HG03097 (cell line): ENCODE results near the gene BRAT1.
A peak's percentile ranks its signal among the peaks of the same experiment; 100 is the strongest.
"Not testable (repeated sequence)": the region's sequence is repeated elsewhere in the genome, so short reads cannot be mapped to it uniquely, and the experiment has no call there.

Source experiments
- ATAC-seq: cut with Tn5 transposase; IDR thresholded peaks from one replicate; pipeline ENCODE4 v1.9.1; 2021; ENCODE audit not compliant: unreplicated experiment, low FRiP score

Gene BRAT1

GRCh38 chr7:2540133-2540532 lies 15.2 kb downstream of the BRAT1 start:
- ATAC-seq = no peak

- ATAC-seq = no peak
Observed at GRCh38 chr7:2539031-2539911, 16.1 kb downstream of the BRAT1 start.

GRCh38 chr7:2537981-2538851 lies 17.1 kb downstream of the BRAT1 start:
- ATAC-seq = no peak

GRCh38 chr7:2535872-2536627 lies 19.3 kb downstream of the BRAT1 start:
- not testable (repeated sequence) for ATAC-seq

- ATAC-seq = not testable (repeated sequence)
Observed at GRCh38 chr7:2534214-2534613, 21.1 kb downstream of the BRAT1 start.

- ATAC-seq = not testable (repeated sequence)
Observed at GRCh38 chr7:2533566-2533965, 21.8 kb downstream of the BRAT1 start.

GRCh38 chr7:2532816-2533215 lies 22.5 kb downstream of the BRAT1 start:
- not testable (repeated sequence) for ATAC-seq

GRCh38 chr7:2532199-2532772 lies 23.0 kb downstream of the BRAT1 start:
- ATAC-seq = not testable (repeated sequence)

- ATAC-seq = not testable (repeated sequence)
Observed at GRCh38 chr7:2531796-2532110, 23.6 kb downstream of the BRAT1 start.

- not testable (repeated sequence) for ATAC-seq
Observed at GRCh38 chr7:2530994-2531795, 24.1 kb downstream of the BRAT1 start.

- ATAC-seq = peak; percentile 38
Observed at GRCh38 chr7:2530071-2530987, 25.0 kb downstream of the BRAT1 start.

- ATAC-seq = peak; percentile 47
Observed at GRCh38 chr7:2529161-2530070, 25.9 kb downstream of the BRAT1 start.

GRCh38 chr7:2528481-2529095 lies 26.7 kb downstream of the BRAT1 start:
- peak; percentile 7 for ATAC-seq

- no peak for ATAC-seq
Observed at GRCh38 chr7:2527505-2528467, 27.5 kb downstream of the BRAT1 start.

- ATAC-seq = no peak
Observed at GRCh38 chr7:2526659-2527504, 28.4 kb downstream of the BRAT1 start.
